PFSK-1 (cell line): ENCODE data around the gene NKAIN4.

ENCODE experiments used
- FOXP2 ChIP-seq: optimal IDR thresholded peaks from 2 replicates; pipeline ENCODE3; 2011; ENCODE audit warnings: borderline replicate concordance, control low read depth, inconsistent platforms; ENCODE audit not compliant: insufficient read depth; ENCODE audit errors: extremely low read length, extremely low read depth
- POLR2AphosphoS5 ChIP-seq: IDR thresholded peaks from 2 replicates; pipeline ENCODE4 v1.6.1; 2012; ENCODE audit warnings: low read depth, mild to moderate bottlenecking, control low read depth, low read length, moderate library complexity
- REST ChIP-seq, 2 experiments: IDR thresholded peaks; 2 replicates each; pipeline versions ENCODE4 v1.6.1 to v1.8.0; 2011 to 2012; ENCODE audit warnings: low read depth in 2 of 2, low read length in 2 of 2, control low read depth in 1 of 2, inconsistent platforms in 1 of 2, mild to moderate bottlenecking in 1 of 2, moderate library complexity in 1 of 2; ENCODE audit not compliant: insufficient read depth in 1 of 2
- SIN3A ChIP-seq: IDR thresholded peaks from 2 replicates; pipeline ENCODE4 v1.6.1; 2012; ENCODE audit warnings: mild to moderate bottlenecking, low read length, moderate library complexity, borderline replicate concordance; ENCODE audit not compliant: insufficient read depth
- TAF1 ChIP-seq: IDR thresholded peaks from 2 replicates; pipeline ENCODE4 v1.6.1; 2012; ENCODE audit warnings: low read length, control low read depth, borderline replicate concordance; ENCODE audit not compliant: insufficient read depth

NKAIN4 gene

GRCh38 chr20:63243604-63244247 is 10.5 kb downstream of the NKAIN4 start:
- no peak for TF ChIP-seq SIN3A

- no peak for TF ChIP-seq REST (IDR thresholded peaks at IDR 0.05; ENCODE audit: insufficient read depth in 1 of 2, low read depth in 2 of 2, low read length in 2 of 2)
- TF ChIP-seq TAF1, result no peak
- TF ChIP-seq POLR2AphosphoS5, result no peak
- TF ChIP-seq SIN3A, result no peak
- TF ChIP-seq FOXP2, result no peak
These were observed 11.5 kb downstream of the NKAIN4 start for GRCh38 chr20:63242736-63243135.

GRCh38 chr20:63241272-63241671 is 13.0 kb downstream of the NKAIN4 start:
- TF ChIP-seq SIN3A (no peak), REST (IDR thresholded peaks at IDR 0.05; ENCODE audit: insufficient read depth in 1 of 2, low read depth in 2 of 2, low read length in 2 of 2) (no peak), POLR2AphosphoS5 (no peak), TAF1 (no peak)

GRCh38 chr20:63240004-63240403 is 14.3 kb downstream of the NKAIN4 start:
- no peak for TF ChIP-seq TAF1
- TF ChIP-seq REST (IDR thresholded peaks at IDR 0.05; ENCODE audit: insufficient read depth in 1 of 2, low read depth in 2 of 2, low read length in 2 of 2), result no peak
- TF ChIP-seq POLR2AphosphoS5, result no peak
- TF ChIP-seq SIN3A, result no peak
- no peak for TF ChIP-seq FOXP2

GRCh38 chr20:63239431-63239830 is 14.8 kb downstream of the NKAIN4 start:
- TF ChIP-seq SIN3A (no peak), REST (IDR thresholded peaks at IDR 0.05; ENCODE audit: insufficient read depth in 1 of 2, low read depth in 2 of 2, low read length in 2 of 2) (no peak), FOXP2 (no peak), TAF1 (no peak), POLR2AphosphoS5 (no peak)
